K562 (cell line): ENCODE results near the gene IRGQ. TPM values are rescaled to one million over a fixed set of nuclear protein-coding genes. Genes with fewer than 3 reads are reported as not detected.

Source experiments
- ATAC-seq: fragments of 200-7000 bp; cut with Tn5 transposase; 3 replicates; pipeline ENCODE4 v1.9.1; 2020; ENCODE audit warnings: moderate library complexity
- BruUV-seq: library from RNA; stranded (reverse); fragments of 400-500 nt; replicated peaks from 2 replicates; lab custom pipeline; 2021; lab: Mats Ljungman, UMichigan
- CTCF ChIA-PET: fragments of 300-600 bp; formaldehyde crosslinking; extraction: SDS; loops from one replicate; lab custom pipeline; 2021; ENCODE audit warnings: low intra/inter-chr PET ratio; lab: Yijun Ruan, JAX
- POLR2A ChIA-PET: fragments of 300-600, 350-650 bp; sonication (Branson Sonifier 250); formaldehyde crosslinking; extraction: SDS; loops from one replicate; lab custom pipeline; 2021; ENCODE audit warnings: antibody characterized with exemption, inconsistent platforms; lab: Yijun Ruan, JAX
- DNase-seq, 4 experiments: peaks; one replicate each; pipeline versions ENCODE4 v3.0.0 to v3.0.0-alpha.2; 2011 to 2018; ENCODE audit warnings: low spot score in 3 of 4, mixed read lengths in 3 of 4; ENCODE audit errors: extremely low read depth in 1 of 4
- FAIRE-seq: peaks from 2 replicates; lab custom pipeline; 2011; peaks lifted over from hg19 to GRCh38; lab: Jason Lieb, UNC
- H2AFZ ChIP-seq: 2 replicates; pipeline ENCODE4 v1.6.0; 2011; ENCODE audit warnings: low read depth, low read length, control low read depth, inconsistent platforms
- H3K27ac ChIP-seq: fragments of 200-600 bp; 3 replicates; pipeline ENCODE4 v1.8.0; 2011; ENCODE audit warnings: low read depth, mild to moderate bottlenecking, control low read depth, inconsistent platforms, low read length, moderate library complexity, mixed read lengths; ENCODE audit errors: extremely low read depth
- H3K27me3 ChIP-seq, 2 experiments: fragments of 300-600 bp in 1 of 2; 2 replicates in 1 of 2; 3 replicates in 1 of 2; pipeline versions ENCODE4 v1.6.0 to v1.8.0; 2011; ENCODE audit warnings: inconsistent platforms in 2 of 2, low read length in 2 of 2, mild to moderate bottlenecking in 1 of 2, mixed read lengths in 1 of 2, moderate library complexity in 1 of 2; ENCODE audit not compliant: control insufficient read depth in 2 of 2, insufficient read depth in 2 of 2
- H3K36me3 ChIP-seq: fragments of 300-600 bp; 3 replicates; pipeline ENCODE4 v1.8.0; 2011; ENCODE audit warnings: mild to moderate bottlenecking, low read length, inconsistent platforms; ENCODE audit not compliant: control insufficient read depth, insufficient read depth
- H3K4me1 ChIP-seq, 2 experiments: fragments of 200-600 bp in 1 of 2; replicated peaks in 1 of 2; 2 replicates in 1 of 2; 3 replicates in 1 of 2; pipeline versions ENCODE4 v1.5.1 to v1.8.0; 2011; ENCODE audit warnings: inconsistent platforms in 2 of 2, low read length in 2 of 2, mild to moderate bottlenecking in 1 of 2, mixed read lengths in 1 of 2, moderate library complexity in 1 of 2; ENCODE audit not compliant: control insufficient read depth in 2 of 2, insufficient read depth in 2 of 2
- H3K4me2 ChIP-seq: 2 replicates; pipeline ENCODE4 v1.6.1; 2011; ENCODE audit warnings: low read length, control low read depth, inconsistent platforms, mixed read lengths; ENCODE audit not compliant: insufficient read depth
- H3K4me3 ChIP-seq: fragments of 200-600 bp; sonication (generic), shearing (Covaris generic); 2 replicates; pipeline ENCODE4 v1.5.1; 2016; ENCODE audit warnings: control low read depth, inconsistent platforms
- H3K79me2 ChIP-seq: fragments of 200-600 bp; 3 replicates; pipeline ENCODE4 v1.8.0; 2011; ENCODE audit warnings: low read length, inconsistent platforms; ENCODE audit not compliant: control insufficient read depth, insufficient read depth
- H3K9ac ChIP-seq, 2 experiments: 2 replicates each; pipeline versions ENCODE4 v1.6.0 to v1.6.1; 2011; ENCODE audit warnings: low read depth in 2 of 2, low read length in 2 of 2, control low read depth in 1 of 2, inconsistent platforms in 1 of 2, mild to moderate bottlenecking in 1 of 2, mixed read lengths in 1 of 2; ENCODE audit not compliant: insufficient read depth in 1 of 2
- H3K9me1 ChIP-seq: one replicate; pipeline ENCODE4 v1.6.0; 2011; ENCODE audit warnings: inconsistent platforms, mild to moderate bottlenecking, low read length, moderate library complexity; ENCODE audit not compliant: control insufficient read depth, insufficient read depth
- H3K9me3 ChIP-seq: replicated peaks from 2 replicates; pipeline ENCODE4 v1.5.1; 2011; ENCODE audit warnings: low read depth, low read length, inconsistent platforms; ENCODE audit not compliant: control insufficient read depth, insufficient read depth
- H4K20me1 ChIP-seq: replicated peaks from 2 replicates; pipeline ENCODE4 v1.6.1; 2011; ENCODE audit warnings: low read length, inconsistent platforms, mixed read lengths; ENCODE audit not compliant: control insufficient read depth, insufficient read depth
- KDM5B ChIP-seq: fragments of 200-600 bp; sonication (generic); IDR thresholded peaks from 2 replicates; pipeline ENCODE4 v1.6.1; 2012; ENCODE audit warnings: low read depth, mild to moderate bottlenecking, moderate library complexity, low read length, control low read depth, inconsistent platforms; ENCODE audit not compliant: insufficient replicate concordance
- NFYB ChIP-seq: IDR thresholded peaks from 2 replicates; pipeline ENCODE4 v1.6.1; 2011; ENCODE audit warnings: mild to moderate bottlenecking, moderate library complexity; ENCODE audit not compliant: insufficient read length; ENCODE audit errors: extremely low read depth
- POLR2AphosphoS2 ChIP-seq: IDR thresholded peaks from 2 replicates; pipeline ENCODE4 v1.6.1; 2012; ENCODE audit warnings: low read length, improper control_type of control experiment
- RBFOX2 ChIP-seq: fragments of 200-400 bp; formaldehyde crosslinking; IDR thresholded peaks from 2 replicates; pipeline ENCODE4 v1.6.1; 2017; ENCODE audit warnings: low read depth, mild to moderate bottlenecking, low read length, moderate library complexity
- RBM25 ChIP-seq: fragments of 200-400 bp; formaldehyde crosslinking; IDR thresholded peaks from 2 replicates; pipeline ENCODE4 v1.6.1; 2018; ENCODE audit warnings: low read length, low read depth, moderate library complexity; ENCODE audit not compliant: severe bottlenecking
- RCOR1 ChIP-seq, 2 experiments: IDR thresholded peaks; 2 replicates each; pipeline ENCODE4 v1.6.1; 2012; ENCODE audit warnings: low read depth in 2 of 2, low read length in 2 of 2, borderline replicate concordance in 1 of 2, improper control_type of control experiment in 1 of 2
- ZBTB34 ChIP-seq: fragments of 250-450 bp; sonication (Bioruptor Pico); IDR thresholded peaks from 2 replicates; pipeline ENCODE4 v1.8.0; 2021; ENCODE audit warnings: mild to moderate bottlenecking, moderate library complexity
- ZFP36 ChIP-seq: fragments of 150-350 bp; IDR thresholded peaks from 2 replicates; pipeline ENCODE4 v1.6.1; 2018; ENCODE audit warnings: low read length, low read depth; ENCODE audit not compliant: partially characterized antibody
- WGBS: fragments of 100-300 bp; shearing (Covaris generic); methylation state at CpG from one replicate; pipeline ENCODE4 v1.1.6; 2016; ENCODE audit warnings: low coverage, mixed read lengths; ENCODE audit not compliant: insufficient coverage; ENCODE audit errors: missing lambda C conversion rate; 5-methylcytosine and 5-hydroxymethylcytosine counted together
- in situ Hi-C: fragments of 300-500 bp; cut with MboI; formaldehyde crosslinking; loops from 4 replicates; pipeline ENCODE4 v1.15.0; 2018; ENCODE audit warnings: inconsistent platforms, mixed read lengths
- intact Hi-C: fragments of 100-400 bp; cut with micrococcal nuclease; formaldehyde crosslinking; loops from 2 replicates; pipeline ENCODE4 v1.14.2; 2022
- polyA plus RNA-seq, 8 experiments: library from polyadenylated mRNA; depleted of rRNA in 4 of 8; stranded (reverse) in 5 of 8; unstranded in 3 of 8; fragments of >200 nt; fragmentation: Nextera tagmentation in 2 of 8; fragmentation: Illumina TruSeq in 1 of 8; extraction: Ambion mirVana in 2 of 8; extraction: Trizol in 1 of 8; gene quantifications; 2 replicates each; pipeline versions ENCODE4 v1.2.1 to v1.2.3, GENCODE V29; 2011 to 2014; ENCODE audit warnings: inconsistent platforms in 1 of 8, missing spikeins in 1 of 8
- total RNA-seq, 7 experiments: library from RNA; depleted of rRNA in 6 of 7; stranded (reverse); fragments of >200 nt in 6 of 7; fragmentation: Illumina TruSeq in 2 of 7; extraction: Trizol in 2 of 7; gene quantifications; 2 replicates each; pipeline versions ENCODE4 v1.2.1 to v1.2.3, GENCODE V29; 2011 to 2021; ENCODE audit warnings: low replicate concordance in 1 of 7
- TF ChIP-seq, protein P1 (sequence below), 2 experiments: fragments of 450-650 bp in 1 of 2; sonication (generic) in 1 of 2; formaldehyde crosslinking in 1 of 2; IDR thresholded peaks; 2 replicates each; pipeline versions ENCODE4 v1.7.1 to v1.9.0; 2016 to 2022; ENCODE audit warnings: inconsistent platforms in 1 of 2, mild to moderate bottlenecking in 1 of 2, missing genetic modification reagents in 1 of 2

IRGQ gene
- total and polyA plus RNA-seq, 9 of the 15 experiments (the other 6 are each of a cell fraction or from before 2014, with no cell fraction given), result 3.5 to 19.2 (median 7.9) TPM

DNA sequence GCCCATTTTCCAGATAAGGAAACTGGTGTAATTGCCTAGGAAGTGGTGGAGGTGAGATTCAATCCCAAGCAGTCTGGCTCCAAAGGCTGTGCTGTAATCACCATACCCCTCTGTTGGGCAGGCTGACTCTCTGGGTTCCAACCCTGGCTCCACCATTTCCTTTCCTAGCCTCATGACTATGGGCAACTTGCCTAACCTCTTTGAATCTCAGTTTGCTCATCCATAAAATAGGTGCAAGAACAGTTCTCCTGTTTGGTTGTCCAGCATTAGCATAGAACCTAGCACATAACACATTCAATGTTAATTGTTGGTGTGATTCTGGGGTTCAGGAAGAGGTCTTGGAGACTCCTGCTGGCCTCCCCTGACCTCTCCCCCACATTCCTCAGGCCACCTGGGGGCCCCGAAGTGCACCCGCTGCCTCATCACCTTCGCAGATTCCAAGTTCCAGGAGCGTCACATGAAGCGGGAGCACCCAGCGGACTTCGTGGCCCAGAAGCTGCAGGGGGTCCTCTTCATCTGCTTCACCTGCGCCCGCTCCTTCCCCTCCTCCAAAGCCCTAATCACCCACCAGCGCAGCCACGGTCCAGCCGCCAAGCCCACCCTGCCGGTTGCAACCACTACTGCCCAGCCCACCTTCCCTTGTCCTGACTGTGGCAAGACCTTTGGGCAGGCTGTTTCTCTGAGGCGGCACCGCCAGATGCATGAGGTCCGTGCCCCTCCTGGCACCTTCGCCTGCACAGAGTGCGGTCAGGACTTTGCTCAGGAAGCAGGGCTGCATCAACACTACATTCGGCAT, 2.7 kb upstream of the IRGQ start:
- FAIRE-seq (no peak), DNase-seq (no peak), ATAC-seq (no peak)
- no TSS peak for BruUV-seq
- no peaks in the 10 kb centered on the region for H3K9me3 ChIP-seq
- no peak overlapping the region for H3K4me3 ChIP-seq
- H3K36me3 ChIP-seq, result peaks cover 38% of the 10 kb centered on the region; the same call in 2 of the 3 replicates
- no peaks in the 10 kb centered on the region for H3K27me3 ChIP-seq
- no peaks in the 10 kb centered on the region for H4K20me1 ChIP-seq
- H3K4me2 ChIP-seq, result peak overlapping the region; percentile 97; the same call in 1 of the 2 replicates
- CTCF ChIA-PET, result no interaction called here
- POLR2A ChIA-PET, result interaction anchor here (0.9 to 5.6 kb wide), 2 partner anchors 10 to 45 kb away, joined by 3 to 60 read pairs; partner anchors contain the start of gene SRRM5
- in situ Hi-C loops, result no loop called here
- WGBS, result 98% methylated on average over 19 of the region's 19 CpGs
- intact Hi-C loops, result no loop called here
- H3K79me2 ChIP-seq, result peaks cover 41% of the 10 kb centered on the region
- peak overlapping the region in 1 of 2 experiments; percentile 8; a peak in 1 of 4 replicates for H3K9ac ChIP-seq
- H3K4me1 ChIP-seq, result peaks cover 15 to 35% of the 10 kb centered on the region in 2 experiments; a peak in 4 of 5 replicates
- no peaks in the 10 kb centered on the region for H3K9me1 ChIP-seq
- no peak overlapping the region for H3K27ac ChIP-seq
- no peak overlapping the region for H2AFZ ChIP-seq
- TF ChIP-seq, protein P1, sequence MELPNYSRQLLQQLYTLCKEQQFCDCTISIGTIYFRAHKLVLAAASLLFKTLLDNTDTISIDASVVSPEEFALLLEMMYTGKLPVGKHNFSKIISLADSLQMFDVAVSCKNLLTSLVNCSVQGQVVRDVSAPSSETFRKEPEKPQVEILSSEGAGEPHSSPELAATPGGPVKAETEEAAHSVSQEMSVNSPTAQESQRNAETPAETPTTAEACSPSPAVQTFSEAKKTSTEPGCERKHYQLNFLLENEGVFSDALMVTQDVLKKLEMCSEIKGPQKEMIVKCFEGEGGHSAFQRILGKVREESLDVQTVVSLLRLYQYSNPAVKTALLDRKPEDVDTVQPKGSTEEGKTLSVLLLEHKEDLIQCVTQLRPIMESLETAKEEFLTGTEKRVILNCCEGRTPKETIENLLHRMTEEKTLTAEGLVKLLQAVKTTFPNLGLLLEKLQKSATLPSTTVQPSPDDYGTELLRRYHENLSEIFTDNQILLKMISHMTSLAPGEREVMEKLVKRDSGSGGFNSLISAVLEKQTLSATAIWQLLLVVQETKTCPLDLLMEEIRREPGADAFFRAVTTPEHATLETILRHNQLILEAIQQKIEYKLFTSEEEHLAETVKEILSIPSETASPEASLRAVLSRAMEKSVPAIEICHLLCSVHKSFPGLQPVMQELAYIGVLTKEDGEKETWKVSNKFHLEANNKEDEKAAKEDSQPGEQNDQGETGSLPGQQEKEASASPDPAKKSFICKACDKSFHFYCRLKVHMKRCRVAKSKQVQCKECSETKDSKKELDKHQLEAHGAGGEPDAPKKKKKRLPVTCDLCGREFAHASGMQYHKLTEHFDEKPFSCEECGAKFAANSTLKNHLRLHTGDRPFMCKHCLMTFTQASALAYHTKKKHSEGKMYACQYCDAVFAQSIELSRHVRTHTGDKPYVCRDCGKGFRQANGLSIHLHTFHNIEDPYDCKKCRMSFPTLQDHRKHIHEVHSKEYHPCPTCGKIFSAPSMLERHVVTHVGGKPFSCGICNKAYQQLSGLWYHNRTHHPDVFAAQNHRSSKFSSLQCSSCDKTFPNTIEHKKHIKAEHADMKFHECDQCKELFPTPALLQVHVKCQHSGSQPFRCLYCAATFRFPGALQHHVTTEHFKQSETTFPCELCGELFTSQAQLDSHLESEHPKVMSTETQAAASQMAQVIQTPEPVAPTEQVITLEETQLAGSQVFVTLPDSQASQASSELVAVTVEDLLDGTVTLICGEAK (IDR thresholded peaks at IDR 0.05), result no peak
- TF ChIP-seq, protein P1 (CRISPR knock-in tag; IDR thresholded peaks at IDR 0.05), result no peak
- no peak for TF ChIP-seq NFYB
- TF ChIP-seq ZFP36, result no peak
- TF ChIP-seq RBFOX2, result peak; percentile 66
- no peak for TF ChIP-seq ZBTB34 (CRISPR knock-in tag)
- TF ChIP-seq POLR2AphosphoS2, result no peak
- TF ChIP-seq KDM5B, result no peak
- TF ChIP-seq RCOR1 (IDR thresholded peaks at IDR 0.05; ENCODE audit: borderline replicate concordance in 1 of 2, low read depth in 2 of 2, low read length in 2 of 2), result 0 out of 4 replicates have a peak, but pooled peaks of 1 of the 2 experiments have one; percentile 6
- peak; percentile 91 for TF ChIP-seq RBM25
